Panc1 (cell line): ENCODE measurements around the gene LURAP1L.

Experiments
- REST ChIP-seq, 2 experiments: IDR thresholded peaks; 2 replicates each; pipeline ENCODE4 v1.6.1; 2011 to 2012; ENCODE audit warnings: low read depth in 2 of 2, control low read depth in 1 of 2, low read length in 1 of 2, mild to moderate bottlenecking in 1 of 2, moderate library complexity in 1 of 2; ENCODE audit not compliant: insufficient read depth in 1 of 2
- SIN3A ChIP-seq: IDR thresholded peaks from 2 replicates; pipeline ENCODE4 v1.6.1; 2012; ENCODE audit warnings: low read depth, mild to moderate bottlenecking, low read length, moderate library complexity, borderline replicate concordance; ENCODE audit not compliant: insufficient read depth
- TCF7L2 ChIP-seq: IDR thresholded peaks from 2 replicates; pipeline ENCODE4 v1.6.1; 2011; ENCODE audit warnings: mild to moderate bottlenecking, low read depth, low read length, inconsistent platforms
- TF ChIP-seq, protein P1 (sequence below): fragments of 450-650 bp; IDR thresholded peaks from 2 replicates; pipeline ENCODE4 v1.5.1; 2017; ENCODE audit warnings: mild to moderate bottlenecking

DNA sequence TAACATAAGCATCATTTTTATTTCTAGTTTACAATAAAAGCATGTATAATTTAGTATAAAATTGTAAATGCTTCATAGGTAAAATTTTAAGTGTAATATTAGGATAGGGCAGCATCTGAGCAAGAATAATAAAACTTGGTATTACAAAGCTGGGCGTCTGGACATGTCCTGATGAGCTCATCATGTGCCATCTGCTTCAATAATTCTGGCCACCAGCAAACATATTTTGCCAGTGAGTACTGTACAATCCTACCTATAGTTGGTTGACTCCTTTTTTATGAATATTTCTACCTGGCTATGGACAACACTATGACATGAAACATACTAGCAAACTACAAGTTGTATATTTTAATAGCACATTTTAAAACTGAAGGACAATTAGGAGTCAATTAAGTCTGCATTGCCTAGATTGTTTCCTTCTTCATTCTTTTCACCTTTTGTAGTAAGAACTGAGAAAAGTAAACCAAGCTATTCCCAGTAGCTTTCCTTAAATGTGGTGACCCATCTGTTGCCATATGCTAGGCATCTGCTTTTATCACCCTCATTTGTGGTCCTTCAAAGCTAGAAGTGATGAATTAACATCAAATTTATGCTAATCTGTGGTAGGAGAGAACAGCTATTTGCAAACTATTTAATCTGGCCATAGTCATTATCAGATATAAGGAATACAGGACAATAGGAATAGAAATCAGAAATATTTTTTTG lies 23.4 kb downstream of the LURAP1L start:
- TF ChIP-seq, protein P1, sequence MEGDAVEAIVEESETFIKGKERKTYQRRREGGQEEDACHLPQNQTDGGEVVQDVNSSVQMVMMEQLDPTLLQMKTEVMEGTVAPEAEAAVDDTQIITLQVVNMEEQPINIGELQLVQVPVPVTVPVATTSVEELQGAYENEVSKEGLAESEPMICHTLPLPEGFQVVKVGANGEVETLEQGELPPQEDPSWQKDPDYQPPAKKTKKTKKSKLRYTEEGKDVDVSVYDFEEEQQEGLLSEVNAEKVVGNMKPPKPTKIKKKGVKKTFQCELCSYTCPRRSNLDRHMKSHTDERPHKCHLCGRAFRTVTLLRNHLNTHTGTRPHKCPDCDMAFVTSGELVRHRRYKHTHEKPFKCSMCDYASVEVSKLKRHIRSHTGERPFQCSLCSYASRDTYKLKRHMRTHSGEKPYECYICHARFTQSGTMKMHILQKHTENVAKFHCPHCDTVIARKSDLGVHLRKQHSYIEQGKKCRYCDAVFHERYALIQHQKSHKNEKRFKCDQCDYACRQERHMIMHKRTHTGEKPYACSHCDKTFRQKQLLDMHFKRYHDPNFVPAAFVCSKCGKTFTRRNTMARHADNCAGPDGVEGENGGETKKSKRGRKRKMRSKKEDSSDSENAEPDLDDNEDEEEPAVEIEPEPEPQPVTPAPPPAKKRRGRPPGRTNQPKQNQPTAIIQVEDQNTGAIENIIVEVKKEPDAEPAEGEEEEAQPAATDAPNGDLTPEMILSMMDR: no peak
- TF ChIP-seq SIN3A (no peak), TCF7L2 (no peak), REST (IDR thresholded peaks at IDR 0.05; ENCODE audit: insufficient read depth in 1 of 2, low read depth in 2 of 2, low read length in 1 of 2) (no peak)
